ENCODE data around the gene EPN1.
"Not testable (repeated sequence)": the region's sequence is repeated elsewhere in the genome, so short reads cannot be mapped to it uniquely, and the experiment has no call there.

Gene EPN1

GRCh38 chr19:55738302-55738701 is 63.3 kb downstream of the EPN1 start, which contains the start of gene NLRP9:
NLRP9 (minus strand) TSS chr19:55738402; CDS start chr19:55738374, 28 bp downstream.
- no peak for DNase-seq

GRCh38 chr19:55750715-55751114 is 75.7 kb downstream of the EPN1 start:
- no peak for DNase-seq

- no peak for DNase-seq
Observed at GRCh38 chr19:55753401-55753800, 78.4 kb downstream of the EPN1 start.

GRCh38 chr19:55756808-55757207 is 81.8 kb downstream of the EPN1 start:
- DNase-seq = not testable (repeated sequence)

- not testable (repeated sequence) for DNase-seq
Observed at GRCh38 chr19:55758797-55759196, 83.8 kb downstream of the EPN1 start, which contains the start of gene RFPL4A. RFPL4A (plus strand) TSS chr19:55759097; CDS start chr19:55761801, 2,704 bp downstream.
